SH-SY5Y (cell line): ENCODE measurements around the gene NEUROD2.

Experiments used
- GATA2 ChIP-seq: IDR thresholded peaks from 2 replicates; pipeline ENCODE4 v1.6.1; 2011; ENCODE audit warnings: mild to moderate bottlenecking, low read depth, low read length
- GATA3 ChIP-seq: IDR thresholded peaks from 2 replicates; pipeline ENCODE4 v1.6.1; 2011; ENCODE audit warnings: low read depth, mild to moderate bottlenecking, low read length, moderate library complexity

DNA sequence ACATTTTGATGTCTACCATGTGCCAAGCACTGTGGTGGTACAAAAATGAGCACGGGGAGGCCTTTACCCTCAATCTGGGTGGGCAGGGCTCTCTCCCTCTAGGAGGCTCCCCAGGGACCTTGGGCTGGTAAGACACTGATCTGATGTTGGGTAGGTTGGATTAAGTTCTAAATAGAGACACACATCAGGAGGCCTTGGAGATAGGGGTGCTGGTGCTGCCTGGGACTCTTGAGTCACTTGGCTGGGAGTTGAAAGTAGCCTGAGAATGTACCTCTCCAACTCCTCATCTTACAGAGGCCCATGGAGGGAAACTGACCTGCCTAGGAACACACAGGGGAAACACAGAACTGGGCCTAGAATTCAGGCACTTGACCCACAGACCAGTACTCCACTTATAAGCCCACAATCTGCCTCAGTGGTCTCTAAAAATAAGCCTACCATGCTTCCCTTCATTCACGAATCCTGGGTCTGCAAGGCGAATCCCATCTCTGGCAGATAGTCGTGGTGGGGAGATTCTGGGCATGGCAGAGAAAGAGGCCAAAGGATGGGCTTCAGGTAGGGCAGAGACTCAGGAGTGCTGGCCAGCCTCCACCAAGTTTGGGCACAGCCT, 1.8 kb upstream of the NEUROD2 start:
- TF ChIP-seq GATA3 (no peak), GATA2 (no peak)
